NB4 (cell line): ENCODE results near the gene GLS.

ENCODE experiments used
- POLR2A ChIP-seq: IDR thresholded peaks from 2 replicates; pipeline ENCODE4 v1.6.1; 2011; ENCODE audit warnings: mild to moderate bottlenecking; ENCODE audit not compliant: insufficient read length; ENCODE audit errors: extremely low read depth
- TF ChIP-seq, protein P1 (sequence below): IDR thresholded peaks from one replicate; pipeline ENCODE4 v1.5.1; 2012; ENCODE audit warnings: low read depth, low read length

DNA sequence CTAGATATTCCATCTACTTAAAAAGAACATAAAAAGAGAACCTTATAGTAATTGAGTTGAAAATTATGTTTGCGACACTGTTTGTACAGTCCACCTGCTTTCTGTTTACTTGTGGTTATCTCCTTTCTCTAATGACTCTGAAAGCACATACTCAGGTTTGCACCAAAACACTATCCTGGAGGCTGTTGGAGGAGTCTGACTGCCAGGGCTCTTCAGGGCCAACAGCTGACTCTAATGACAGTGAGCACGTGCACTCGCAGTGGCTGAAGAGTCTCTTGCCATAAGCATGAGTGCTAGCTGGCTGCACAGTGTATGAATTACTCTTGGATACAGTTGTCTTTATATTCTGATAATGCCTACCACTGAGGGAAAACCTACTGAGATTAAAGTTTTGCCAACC, 16.7 kb upstream of the GLS start:
- TF ChIP-seq, protein P1, sequence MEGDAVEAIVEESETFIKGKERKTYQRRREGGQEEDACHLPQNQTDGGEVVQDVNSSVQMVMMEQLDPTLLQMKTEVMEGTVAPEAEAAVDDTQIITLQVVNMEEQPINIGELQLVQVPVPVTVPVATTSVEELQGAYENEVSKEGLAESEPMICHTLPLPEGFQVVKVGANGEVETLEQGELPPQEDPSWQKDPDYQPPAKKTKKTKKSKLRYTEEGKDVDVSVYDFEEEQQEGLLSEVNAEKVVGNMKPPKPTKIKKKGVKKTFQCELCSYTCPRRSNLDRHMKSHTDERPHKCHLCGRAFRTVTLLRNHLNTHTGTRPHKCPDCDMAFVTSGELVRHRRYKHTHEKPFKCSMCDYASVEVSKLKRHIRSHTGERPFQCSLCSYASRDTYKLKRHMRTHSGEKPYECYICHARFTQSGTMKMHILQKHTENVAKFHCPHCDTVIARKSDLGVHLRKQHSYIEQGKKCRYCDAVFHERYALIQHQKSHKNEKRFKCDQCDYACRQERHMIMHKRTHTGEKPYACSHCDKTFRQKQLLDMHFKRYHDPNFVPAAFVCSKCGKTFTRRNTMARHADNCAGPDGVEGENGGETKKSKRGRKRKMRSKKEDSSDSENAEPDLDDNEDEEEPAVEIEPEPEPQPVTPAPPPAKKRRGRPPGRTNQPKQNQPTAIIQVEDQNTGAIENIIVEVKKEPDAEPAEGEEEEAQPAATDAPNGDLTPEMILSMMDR = no peak
- TF ChIP-seq POLR2A = no peak
